Epithelial cell of esophagus (primary cell): ENCODE results near the gene ATP8B4.

Source experiments
- DNase-seq: peaks from one replicate; pipeline ENCODE4 v3.0.0; 2010; ENCODE audit warnings: low read depth
- H3K4me3 ChIP-seq: 2 replicates; pipeline ENCODE4 v1.5.1; 2011; ENCODE audit warnings: mild to moderate bottlenecking, low read length, control low read depth
- TF ChIP-seq, protein P1 (sequence below): IDR thresholded peaks from 2 replicates; pipeline ENCODE4 v1.5.1; 2011; ENCODE audit warnings: low read depth, mild to moderate bottlenecking, low read length, control low read depth, inconsistent platforms; ENCODE audit not compliant: insufficient read depth; ENCODE audit errors: missing control alignments

The ATP8B4 gene

GRCh38 chr15:50117431-50118027, 1.5 kb downstream of the ATP8B4 start:
- TF ChIP-seq, protein P1, sequence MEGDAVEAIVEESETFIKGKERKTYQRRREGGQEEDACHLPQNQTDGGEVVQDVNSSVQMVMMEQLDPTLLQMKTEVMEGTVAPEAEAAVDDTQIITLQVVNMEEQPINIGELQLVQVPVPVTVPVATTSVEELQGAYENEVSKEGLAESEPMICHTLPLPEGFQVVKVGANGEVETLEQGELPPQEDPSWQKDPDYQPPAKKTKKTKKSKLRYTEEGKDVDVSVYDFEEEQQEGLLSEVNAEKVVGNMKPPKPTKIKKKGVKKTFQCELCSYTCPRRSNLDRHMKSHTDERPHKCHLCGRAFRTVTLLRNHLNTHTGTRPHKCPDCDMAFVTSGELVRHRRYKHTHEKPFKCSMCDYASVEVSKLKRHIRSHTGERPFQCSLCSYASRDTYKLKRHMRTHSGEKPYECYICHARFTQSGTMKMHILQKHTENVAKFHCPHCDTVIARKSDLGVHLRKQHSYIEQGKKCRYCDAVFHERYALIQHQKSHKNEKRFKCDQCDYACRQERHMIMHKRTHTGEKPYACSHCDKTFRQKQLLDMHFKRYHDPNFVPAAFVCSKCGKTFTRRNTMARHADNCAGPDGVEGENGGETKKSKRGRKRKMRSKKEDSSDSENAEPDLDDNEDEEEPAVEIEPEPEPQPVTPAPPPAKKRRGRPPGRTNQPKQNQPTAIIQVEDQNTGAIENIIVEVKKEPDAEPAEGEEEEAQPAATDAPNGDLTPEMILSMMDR, result no peak
- H3K4me3 ChIP-seq, result no peak overlapping the region
- no peak for DNase-seq

DNA sequence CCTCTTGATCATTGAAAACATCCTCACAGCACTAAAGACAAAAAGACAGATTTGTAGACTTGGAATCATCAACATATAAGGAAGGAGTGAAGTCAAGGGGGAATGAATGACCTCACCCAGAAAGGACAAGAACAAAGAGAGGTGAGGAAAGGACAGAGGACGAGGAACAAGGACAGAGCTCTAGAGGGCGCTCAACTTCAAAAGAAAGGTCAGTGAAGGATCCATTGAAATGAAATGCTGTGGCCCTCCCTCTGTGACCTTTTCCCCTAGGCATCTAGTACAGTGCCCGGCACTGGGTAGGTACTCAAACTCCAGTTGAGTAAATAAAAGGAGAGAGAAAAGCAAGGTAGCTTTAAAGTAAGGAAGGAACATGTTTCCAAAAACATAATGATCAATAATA, 2.6 kb downstream of the ATP8B4 start:
- TF ChIP-seq, protein P1, result peak; percentile 29
- peak; percentile 30 for DNase-seq
- no peak overlapping the region for H3K4me3 ChIP-seq

DNA sequence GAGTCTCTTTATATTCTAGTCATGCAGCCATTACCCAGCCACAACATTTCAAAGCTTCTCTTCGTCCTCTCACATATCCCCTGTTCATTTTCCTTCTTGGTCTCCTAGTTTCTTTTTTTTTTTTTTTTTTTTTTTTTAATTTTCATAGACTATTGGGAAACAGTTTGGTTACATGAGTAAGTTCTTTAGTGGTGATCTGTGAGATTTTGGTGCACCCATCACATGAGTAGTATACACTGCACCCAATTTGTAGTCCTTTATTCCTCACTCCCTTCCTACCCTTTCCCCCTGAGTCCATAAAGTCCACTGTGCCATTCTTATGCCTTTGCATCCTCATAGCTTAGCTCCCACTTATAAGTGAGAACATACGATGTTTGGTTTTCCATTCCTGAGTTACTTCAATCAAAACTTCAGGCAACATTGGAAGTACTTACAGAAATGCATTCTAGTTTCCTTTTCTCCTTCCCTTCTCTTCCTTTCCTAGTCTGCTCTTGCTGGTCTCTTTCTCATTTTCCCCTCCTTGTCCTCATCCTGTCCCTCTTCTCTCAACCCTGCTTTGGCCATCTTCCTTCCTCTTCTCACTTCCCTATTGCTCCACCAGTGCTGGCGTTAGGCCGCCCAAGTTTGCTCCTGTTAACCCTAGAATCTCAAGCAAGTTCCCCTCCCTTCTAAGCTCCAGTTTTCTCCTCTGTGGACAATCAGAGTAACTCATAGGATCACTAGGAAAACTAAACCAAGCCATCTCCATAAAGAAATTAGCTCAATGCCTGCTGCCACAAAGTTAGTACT, 4.8 kb downstream of the ATP8B4 start:
- no peak overlapping the region for H3K4me3 ChIP-seq
- TF ChIP-seq, protein P1, result no peak
- DNase-seq, result no peak

- DNase-seq, result no peak
- no peak overlapping the region for H3K4me3 ChIP-seq
- TF ChIP-seq, protein P1, result no peak
These were observed 5.9 kb downstream of the ATP8B4 start for GRCh38 chr15:50113187-50113505.

DNA sequence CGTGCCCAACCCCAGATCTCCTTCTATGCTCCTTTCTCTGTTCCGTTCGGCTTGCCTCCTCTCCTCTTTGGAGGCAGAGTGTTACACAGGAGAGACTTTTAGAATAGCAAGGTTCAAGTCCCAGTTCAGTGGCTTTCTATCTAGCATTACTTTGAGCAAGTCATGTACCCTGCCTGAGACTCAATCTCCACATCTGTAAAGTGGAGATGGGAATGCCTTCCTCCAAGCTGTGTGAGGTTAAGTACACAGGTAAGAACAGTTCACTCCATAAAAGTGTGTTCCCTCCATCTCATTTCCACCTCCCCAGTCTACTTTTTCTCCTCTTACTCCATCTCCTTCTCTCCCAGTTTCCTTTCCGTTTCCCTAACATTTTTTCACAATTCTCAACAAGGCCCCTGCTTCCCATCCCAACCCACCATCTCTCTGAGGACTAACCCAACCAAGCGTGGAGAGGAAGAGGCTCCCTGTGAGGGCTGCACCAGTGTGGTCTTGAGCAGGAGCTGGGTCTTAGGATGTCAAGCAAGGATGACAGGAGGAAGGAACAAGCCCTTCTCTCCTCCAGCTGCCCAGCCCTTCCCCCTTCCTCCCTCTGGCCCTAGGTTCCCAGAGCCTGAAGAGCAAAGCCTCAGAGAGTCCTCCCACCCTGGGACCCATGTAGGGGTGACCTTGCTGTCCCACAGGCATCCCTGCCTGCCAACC, 6.4 kb downstream of the ATP8B4 start:
- no peak for DNase-seq
- TF ChIP-seq, protein P1, result no peak
- no peak overlapping the region for H3K4me3 ChIP-seq

DNA sequence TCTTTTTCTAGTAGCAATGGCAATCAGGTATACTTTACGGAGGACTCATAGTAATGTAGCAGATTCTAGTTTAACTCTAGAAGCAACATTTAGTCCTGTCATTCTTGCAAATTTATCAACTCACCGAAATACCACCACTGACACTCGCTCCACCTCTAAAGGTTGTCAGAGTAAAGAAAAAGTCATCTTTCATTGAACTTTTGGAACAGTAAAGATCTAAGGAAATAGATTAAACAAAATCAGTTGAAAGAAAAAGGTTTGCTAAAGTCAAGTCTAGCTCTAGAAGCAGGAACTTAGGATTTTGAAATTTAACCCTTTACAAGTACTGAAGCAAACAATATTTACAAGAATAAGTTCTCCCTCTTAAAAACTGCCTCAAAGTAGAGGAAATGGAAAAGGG, 8.7 kb downstream of the ATP8B4 start:
- H3K4me3 ChIP-seq, result no peak overlapping the region
- TF ChIP-seq, protein P1, result no peak
- no peak for DNase-seq
